Measurements from ENCODE around the gene SLC35C1. TPM values are rescaled to one million over a fixed set of nuclear protein-coding genes. Genes with fewer than 3 reads are reported as not detected.
"Not testable (repeated sequence)": the region's sequence is repeated elsewhere in the genome, so short reads cannot be mapped to it uniquely, and the experiment has no call there.

The SLC35C1 gene
- polyA plus RNA-seq, 1 experiment, result 4.7 TPM

GRCh38 chr11:45805305-45806071 lies 539 bp downstream of the SLC35C1 start:
- ChIA-PET POLR2A (interaction anchor here (1.0 to 1.6 kb wide), 3 partner anchors 12 to 112 kb away, joined by 6 to 9 read pairs (median 8); partner anchors contain the start of genes CRY2 and PEX16), CTCF (interaction anchor here (2.0 to 2.7 kb wide), 2 partner anchors 10 to 34 kb away, joined by 9 to 10 read pairs; no protein-coding TSS in a partner anchor)
- peaks cover 9% of the 10 kb centered on the region for H3K27me3 ChIP-seq (ENCODE audit: control insufficient read depth, insufficient read depth, low read length)
- H3K4me3 ChIP-seq (ENCODE audit: low read depth, low read length), result peak overlapping the region; percentile 93
- peaks cover 6% of the 10 kb centered on the region; the same call in 1 of the 2 replicates for H3K9me3 ChIP-seq (ENCODE audit: control insufficient read depth, insufficient read depth, low read length)
- H3K27ac ChIP-seq (ENCODE audit: low read depth, low read length), result peak overlapping the region; percentile 78
- no peak for TF ChIP-seq CTCF (IDR thresholded peaks at IDR 0.05; ENCODE audit: low read depth, low read length)
- DNase-seq (ENCODE audit: low read depth, low spot score), result no peak

DNA sequence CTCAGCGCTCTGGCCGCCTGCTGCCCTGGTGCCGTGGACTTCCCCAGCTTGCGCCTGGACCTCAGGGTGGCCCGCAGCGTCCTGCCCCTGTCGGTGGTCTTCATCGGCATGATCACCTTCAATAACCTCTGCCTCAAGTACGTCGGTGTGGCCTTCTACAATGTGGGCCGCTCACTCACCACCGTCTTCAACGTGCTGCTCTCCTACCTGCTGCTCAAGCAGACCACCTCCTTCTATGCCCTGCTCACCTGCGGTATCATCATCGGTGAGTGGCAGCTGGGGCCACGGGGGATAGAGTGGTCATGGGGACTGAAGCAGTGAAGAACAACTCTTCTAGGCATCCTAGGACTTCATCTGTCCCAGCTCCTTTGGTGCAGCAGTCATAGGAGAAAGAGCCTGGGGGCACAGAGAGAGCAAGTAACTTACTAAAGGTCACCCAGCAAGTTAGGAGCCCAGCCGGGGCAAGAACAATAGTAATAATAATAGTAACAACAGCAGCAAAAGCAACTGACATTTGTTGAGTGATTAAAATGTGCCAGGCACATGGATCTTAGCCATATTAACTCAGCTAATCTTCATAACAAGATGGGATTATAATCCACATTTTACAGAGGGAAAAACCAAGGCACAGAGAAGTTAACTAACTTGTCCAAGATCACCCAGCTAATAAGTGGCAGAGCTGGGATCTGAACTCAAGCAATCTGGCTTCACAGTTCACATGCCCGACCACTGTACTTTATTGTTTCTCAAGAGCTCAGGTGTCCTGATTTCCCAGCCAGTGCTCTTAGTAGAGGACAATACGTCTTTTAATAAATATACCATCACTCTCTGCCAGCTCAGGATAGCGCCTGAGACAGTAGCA lies 1.4 kb downstream of the SLC35C1 start:
- TF ChIP-seq CTCF (IDR thresholded peaks at IDR 0.05; ENCODE audit: low read depth, low read length), result no peak
- Histone ChIP-seq H3K9me3 (ENCODE audit: control insufficient read depth, insufficient read depth, low read length) (peaks cover 6% of the 10 kb centered on the region; the same call in 1 of the 2 replicates), H3K4me3 (ENCODE audit: low read depth, low read length) (peak overlapping the region; percentile 93), H3K27me3 (ENCODE audit: control insufficient read depth, insufficient read depth, low read length) (peaks cover 9% of the 10 kb centered on the region), H3K27ac (ENCODE audit: low read depth, low read length) (no peak overlapping the region)
- DNase-seq (ENCODE audit: low read depth, low spot score), result no peak
- POLR2A ChIA-PET, result interaction anchor here (1.0 to 1.4 kb wide), 2 partner anchors 11 to 111 kb away, joined by 6 to 8 read pairs; partner anchors contain the start of gene PEX16
- CTCF ChIA-PET, result interaction anchor here (2.0 to 2.7 kb wide), 2 partner anchors 9 to 35 kb away, joined by 9 to 10 read pairs; no protein-coding TSS in a partner anchor

DNA sequence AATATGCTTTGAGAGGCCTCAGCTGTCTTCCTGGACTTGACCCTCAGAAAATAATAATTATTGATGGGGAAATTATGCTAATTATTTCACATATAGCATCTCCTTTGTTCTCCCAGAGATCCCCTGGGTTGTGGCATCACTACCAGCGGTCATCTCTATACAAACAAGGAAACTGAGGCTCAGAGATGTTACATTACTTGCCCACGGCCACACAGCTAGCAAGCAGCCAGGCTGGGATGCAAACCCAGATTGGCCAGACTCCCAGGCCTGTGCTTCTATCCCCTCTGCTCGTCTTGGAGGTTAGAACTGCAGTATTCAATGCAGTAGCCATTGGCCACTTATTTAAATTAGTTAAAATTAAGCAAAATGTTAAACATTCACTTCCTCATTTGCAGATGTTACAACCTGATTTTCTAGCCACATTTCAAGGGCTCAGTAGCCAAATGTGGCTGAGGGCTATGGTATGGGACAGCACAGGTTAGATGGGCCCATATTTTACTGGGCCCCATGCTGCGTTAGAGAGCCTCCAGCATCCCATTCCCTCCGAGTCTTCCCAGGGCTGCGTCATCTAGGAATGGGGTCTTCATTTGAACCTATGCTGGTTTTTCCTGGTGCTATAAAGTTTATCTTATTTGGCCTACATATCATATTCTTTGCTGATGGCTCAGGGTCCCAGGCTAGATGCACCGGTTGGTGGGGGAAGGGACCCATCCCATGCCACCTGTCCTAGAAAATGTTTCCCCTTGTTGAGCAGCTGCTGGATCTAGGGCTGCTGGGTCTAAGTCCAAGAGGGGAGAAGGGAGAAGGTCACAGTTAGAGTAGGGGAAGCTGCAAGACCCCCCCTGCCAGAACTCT lies 2.2 kb downstream of the SLC35C1 start:
- Histone ChIP-seq H3K27me3 (ENCODE audit: control insufficient read depth, insufficient read depth, low read length) (peaks cover 5% of the 10 kb centered on the region), H3K4me3 (ENCODE audit: low read depth, low read length) (peak overlapping the region; percentile 93), H3K9me3 (ENCODE audit: control insufficient read depth, insufficient read depth, low read length) (peaks cover 6% of the 10 kb centered on the region; the same call in 1 of the 2 replicates), H3K27ac (ENCODE audit: low read depth, low read length) (no peak overlapping the region)
- no peak for DNase-seq (ENCODE audit: low read depth, low spot score)
- ChIA-PET CTCF (interaction anchor here (2.0 to 2.7 kb wide), 2 partner anchors 8 to 36 kb away, joined by 9 to 10 read pairs; no protein-coding TSS in a partner anchor), POLR2A (no interaction called here)
- TF ChIP-seq CTCF (IDR thresholded peaks at IDR 0.05; ENCODE audit: low read depth, low read length), result no peak

GRCh38 chr11:45807792-45808238 lies 2.9 kb downstream of the SLC35C1 start:
- H3K9me3 ChIP-seq (ENCODE audit: control insufficient read depth, insufficient read depth, low read length), result peaks cover 6% of the 10 kb centered on the region; the same call in 1 of the 2 replicates
- POLR2A ChIA-PET, result no interaction called here
- no peak for TF ChIP-seq CTCF (IDR thresholded peaks at IDR 0.05; ENCODE audit: low read depth, low read length)
- no peak overlapping the region for H3K27ac ChIP-seq (ENCODE audit: low read depth, low read length)
- H3K4me3 ChIP-seq (ENCODE audit: low read depth, low read length), result peak overlapping the region; percentile 93
- CTCF ChIA-PET, result no interaction called here
- DNase-seq (ENCODE audit: low read depth, low spot score), result no peak
- H3K27me3 ChIP-seq (ENCODE audit: control insufficient read depth, insufficient read depth, low read length), result peaks cover under 1% of the 10 kb centered on the region

GRCh38 chr11:45808427-45808826 lies 3.5 kb downstream of the SLC35C1 start:
- CTCF ChIA-PET; DNase-seq (ENCODE audit: low read depth, low spot score); H3K27ac ChIP-seq (ENCODE audit: low read depth, low read length); POLR2A ChIA-PET; H3K27me3 ChIP-seq (ENCODE audit: control insufficient read depth, insufficient read depth, low read length); H3K4me3 ChIP-seq (ENCODE audit: low read depth, low read length); H3K9me3 ChIP-seq (ENCODE audit: control insufficient read depth, insufficient read depth, low read length): not testable (repeated sequence)
